Measurements from ENCODE around the gene POPDC2. TPM values are rescaled to one million over a fixed set of nuclear protein-coding genes. Genes with fewer than 3 reads are reported as not detected.

Gene POPDC2
- total RNA-seq, 1 experiment from 2014 or later = 0.77 TPM

- no peaks in the 10 kb centered on the region for H3K9me3 Mint-ChIP-seq (ENCODE audit: unreplicated experiment)
- no peak overlapping the region for H3K4me3 ChIP-seq (ENCODE audit: low read depth, low read length)
- no peak for DNase-seq
- no TSS peak for BruUV-seq (replicated peaks)
- CTCF ChIA-PET = no interaction called here
- H3K9me3 ChIP-seq = no peaks in the 10 kb centered on the region
- no peak overlapping the region for H3K27ac Mint-ChIP-seq (ENCODE audit: unreplicated experiment)
- TF ChIP-seq, protein P1, sequence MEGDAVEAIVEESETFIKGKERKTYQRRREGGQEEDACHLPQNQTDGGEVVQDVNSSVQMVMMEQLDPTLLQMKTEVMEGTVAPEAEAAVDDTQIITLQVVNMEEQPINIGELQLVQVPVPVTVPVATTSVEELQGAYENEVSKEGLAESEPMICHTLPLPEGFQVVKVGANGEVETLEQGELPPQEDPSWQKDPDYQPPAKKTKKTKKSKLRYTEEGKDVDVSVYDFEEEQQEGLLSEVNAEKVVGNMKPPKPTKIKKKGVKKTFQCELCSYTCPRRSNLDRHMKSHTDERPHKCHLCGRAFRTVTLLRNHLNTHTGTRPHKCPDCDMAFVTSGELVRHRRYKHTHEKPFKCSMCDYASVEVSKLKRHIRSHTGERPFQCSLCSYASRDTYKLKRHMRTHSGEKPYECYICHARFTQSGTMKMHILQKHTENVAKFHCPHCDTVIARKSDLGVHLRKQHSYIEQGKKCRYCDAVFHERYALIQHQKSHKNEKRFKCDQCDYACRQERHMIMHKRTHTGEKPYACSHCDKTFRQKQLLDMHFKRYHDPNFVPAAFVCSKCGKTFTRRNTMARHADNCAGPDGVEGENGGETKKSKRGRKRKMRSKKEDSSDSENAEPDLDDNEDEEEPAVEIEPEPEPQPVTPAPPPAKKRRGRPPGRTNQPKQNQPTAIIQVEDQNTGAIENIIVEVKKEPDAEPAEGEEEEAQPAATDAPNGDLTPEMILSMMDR (IDR thresholded peaks at IDR 0.05; ENCODE audit: insufficient read depth in 1 of 2, low read depth in 1 of 2, low read length in 1 of 2, severe bottlenecking in 1 of 2, unreplicated experiment in 1 of 2) = no peak
- no peaks in the 10 kb centered on the region for H3K4me1 Mint-ChIP-seq (ENCODE audit: low read depth, unreplicated experiment)
- H3K4me3 Mint-ChIP-seq (ENCODE audit: unreplicated experiment) = no peak overlapping the region
- no peaks in the 10 kb centered on the region for H3K36me3 Mint-ChIP-seq (ENCODE audit: insufficient read depth, unreplicated experiment)
- H3K27me3 ChIP-seq (replicated peaks; ENCODE audit: control insufficient read depth, insufficient read depth, low read length) = no peaks in the 10 kb centered on the region; the same call in 1 of the 2 replicates
- intact Hi-C loops (cut with micrococcal nuclease; ENCODE audit: unreplicated experiment) = no loop called here
- POLR2A ChIA-PET = no interaction called here
- H3K36me3 ChIP-seq (ENCODE audit: control insufficient read depth, insufficient read depth, low read length) = no peaks in the 10 kb centered on the region
- H3K27me3 Mint-ChIP-seq (ENCODE audit: insufficient read depth, unreplicated experiment) = no peaks in the 10 kb centered on the region
- H3K4me1 ChIP-seq = no peaks in the 10 kb centered on the region
Observed at GRCh38 chr3:119653876-119654275, 6.5 kb downstream of the POPDC2 start.

GRCh38 chr3:119652306-119653033 lies 7.9 kb downstream of the POPDC2 start:
- no peaks in the 10 kb centered on the region for H3K27me3 Mint-ChIP-seq (ENCODE audit: insufficient read depth, unreplicated experiment)
- H3K4me1 ChIP-seq = no peaks in the 10 kb centered on the region
- H3K9me3 ChIP-seq = no peaks in the 10 kb centered on the region
- no peak overlapping the region for H3K4me3 ChIP-seq (ENCODE audit: low read depth, low read length)
- TF ChIP-seq, protein P1 (IDR thresholded peaks at IDR 0.05; ENCODE audit: insufficient read depth in 1 of 2, low read depth in 1 of 2, low read length in 1 of 2, severe bottlenecking in 1 of 2, unreplicated experiment in 1 of 2) = no peak
- H3K4me1 Mint-ChIP-seq (ENCODE audit: low read depth, unreplicated experiment) = no peaks in the 10 kb centered on the region
- H3K36me3 ChIP-seq (ENCODE audit: control insufficient read depth, insufficient read depth, low read length) = no peaks in the 10 kb centered on the region
- H3K9me3 Mint-ChIP-seq (ENCODE audit: unreplicated experiment) = no peaks in the 10 kb centered on the region
- ChIA-PET CTCF (no interaction called here), POLR2A (no interaction called here)
- H3K4me3 Mint-ChIP-seq (ENCODE audit: unreplicated experiment) = no peak overlapping the region
- H3K36me3 Mint-ChIP-seq (ENCODE audit: insufficient read depth, unreplicated experiment) = no peaks in the 10 kb centered on the region
- DNase-seq = no peak
- no TSS peak for BruUV-seq (replicated peaks)
- H3K27me3 ChIP-seq (replicated peaks; ENCODE audit: control insufficient read depth, insufficient read depth, low read length) = no peaks in the 10 kb centered on the region; the same call in 1 of the 2 replicates
- intact Hi-C loops (cut with micrococcal nuclease; ENCODE audit: unreplicated experiment) = no loop called here
- no peak overlapping the region for H3K27ac Mint-ChIP-seq (ENCODE audit: unreplicated experiment)

GRCh38 chr3:119649761-119650160 lies 10.6 kb downstream of the POPDC2 start:
- BruUV-seq (replicated peaks) = no TSS peak
- Histone ChIP-seq H3K4me1 (peaks cover 8% of the 10 kb centered on the region; the same call in 1 of the 2 replicates), H3K9me3 (no peaks in the 10 kb centered on the region), H3K27me3 (replicated peaks; ENCODE audit: control insufficient read depth, insufficient read depth, low read length) (no peaks in the 10 kb centered on the region), H3K36me3 (ENCODE audit: control insufficient read depth, insufficient read depth, low read length) (no peaks in the 10 kb centered on the region), H3K4me3 (ENCODE audit: low read depth, low read length) (no peak overlapping the region)
- Mint-ChIP-seq H3K27me3 (ENCODE audit: insufficient read depth, unreplicated experiment) (no peaks in the 10 kb centered on the region), H3K36me3 (ENCODE audit: insufficient read depth, unreplicated experiment) (no peaks in the 10 kb centered on the region), H3K27ac (ENCODE audit: unreplicated experiment) (no peak overlapping the region), H3K9me3 (ENCODE audit: unreplicated experiment) (peaks cover 10% of the 10 kb centered on the region), H3K4me3 (ENCODE audit: unreplicated experiment) (no peak overlapping the region), H3K4me1 (ENCODE audit: low read depth, unreplicated experiment) (peaks cover 8% of the 10 kb centered on the region)
- ChIA-PET POLR2A (no interaction called here), CTCF (no interaction called here)
- TF ChIP-seq, protein P1 (IDR thresholded peaks at IDR 0.05; ENCODE audit: insufficient read depth in 1 of 2, low read depth in 1 of 2, low read length in 1 of 2, severe bottlenecking in 1 of 2, unreplicated experiment in 1 of 2) = no peak
- intact Hi-C loops (cut with micrococcal nuclease; ENCODE audit: unreplicated experiment) = no loop called here
- DNase-seq = no peak
